HEK293 (cell line): ENCODE results near the gene KLRB1.
"Not testable (repeated sequence)": the region's sequence is repeated elsewhere in the genome, so short reads cannot be mapped to it uniquely, and the experiment has no call there.

Experiments used
- CTCF ChIA-PET: fragments of 350-600 bp; formaldehyde crosslinking; extraction: SDS; loops from one replicate; lab custom pipeline; 2021; ENCODE audit warnings: antibody characterized with exemption; lab: Yijun Ruan, JAX
- POLR2A ChIA-PET: fragments of 300-600 bp; formaldehyde crosslinking; extraction: SDS; loops from one replicate; lab custom pipeline; 2020; ENCODE audit warnings: antibody characterized with exemption, inconsistent platforms; lab: Yijun Ruan, JAX
- H3K27ac ChIP-seq: fragments of 200-500 bp; sonication (Bioruptor generic); 2 replicates; pipeline ENCODE4 v1.5.1; 2014; ENCODE audit warnings: low read depth, low read length, control low read depth, inconsistent platforms; ENCODE audit errors: extremely low read depth
- H3K36me3 ChIP-seq, 2 experiments: fragments of 200-500 bp in 1 of 2; sonication (Bioruptor generic) in 1 of 2; 1 replicate in 1 of 2; 2 replicates in 1 of 2; pipeline ENCODE4 v1.5.1; 2014 to 2017; ENCODE audit warnings: inconsistent platforms in 2 of 2, low read length in 2 of 2; ENCODE audit not compliant: control insufficient read depth in 2 of 2, insufficient read depth in 1 of 2
- H3K4me1 ChIP-seq: fragments of 200-500 bp; sonication (Bioruptor generic); 2 replicates; pipeline ENCODE4 v1.5.1; 2014; ENCODE audit warnings: mild to moderate bottlenecking, low read length, inconsistent platforms; ENCODE audit not compliant: control insufficient read depth, insufficient read depth
- H3K4me3 ChIP-seq: 2 replicates; pipeline ENCODE4 v1.5.1; 2011; ENCODE audit warnings: low read depth, mild to moderate bottlenecking, control low read depth, low read length, moderate library complexity
- H3K9me3 ChIP-seq: fragments of 200-500 bp; sonication (Bioruptor generic); 2 replicates; pipeline ENCODE4 v1.5.1; 2014; ENCODE audit warnings: low read depth, low read length, inconsistent platforms; ENCODE audit not compliant: control insufficient read depth, insufficient read depth

The KLRB1 gene

GRCh38 chr12:9562841-9563453, 44.8 kb downstream of the KLRB1 start:
- H3K27ac ChIP-seq, H3K4me1 ChIP-seq, H3K9me3 ChIP-seq, POLR2A ChIA-PET, CTCF ChIA-PET, H3K36me3 ChIP-seq, H3K4me3 ChIP-seq: not testable (repeated sequence)

GRCh38 chr12:9545489-9545888, 62.2 kb downstream of the KLRB1 start:
- H3K27ac ChIP-seq, H3K9me3 ChIP-seq, POLR2A ChIA-PET, H3K36me3 ChIP-seq, H3K4me1 ChIP-seq, CTCF ChIA-PET, H3K4me3 ChIP-seq: not testable (repeated sequence)
